Suprapubic skin (tissue), 3 donors: Measurements from ENCODE around the gene CCDC197.

Experiments
- EP300 ChIP-seq: sonication (generic); formaldehyde crosslinking; IDR thresholded peaks from one replicate; pipeline ENCODE4 v1.6.1; 2017; ENCODE audit warnings: antibody characterized with exemption
- POLR2A ChIP-seq, 2 donors: fragments of 450-650 bp; IDR thresholded peaks; one replicate each; pipeline ENCODE4 v1.6.1; 2017; ENCODE audit warnings: antibody characterized with exemption in 2 of 2, mild to moderate bottlenecking in 2 of 2, moderate library complexity in 2 of 2
- TF ChIP-seq, protein P1 (sequence below), 2 donors: fragments of 200-600 bp in 1 of 2; fragments of 450-650 bp in 1 of 2; sonication (generic) in 1 of 2; IDR thresholded peaks; one replicate each; pipeline ENCODE4 v1.5.1; 2016 to 2019; ENCODE audit warnings: antibody characterized with exemption in 2 of 2, mild to moderate bottlenecking in 1 of 2, moderate library complexity in 1 of 2

DNA sequence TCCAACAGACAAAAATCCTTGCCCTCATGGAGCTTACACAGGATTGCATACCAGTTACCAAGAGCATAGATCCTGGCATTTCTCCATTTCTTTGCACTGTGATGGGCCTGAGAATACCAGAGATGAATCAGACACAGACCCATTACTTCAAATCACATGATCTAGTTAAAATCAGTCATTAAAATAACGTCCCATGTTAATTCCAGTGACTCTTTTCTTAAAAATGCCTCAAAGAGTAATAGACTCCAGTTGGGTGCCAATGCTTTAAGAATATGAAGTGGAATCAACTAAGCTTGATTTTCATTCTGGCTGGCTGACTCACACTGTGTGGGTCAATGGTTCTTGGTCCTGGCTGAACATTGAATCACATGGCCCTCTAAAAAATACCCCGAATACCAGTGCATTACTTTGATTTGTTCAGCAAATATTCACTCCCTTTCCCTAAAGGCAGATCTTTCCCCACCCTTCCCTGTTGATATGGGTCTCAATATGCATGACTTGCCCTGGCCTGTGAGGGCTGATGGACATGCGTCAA, 31.7 kb upstream of the CCDC197 start:
- TF ChIP-seq POLR2A (IDR thresholded peaks at IDR 0.05): no peak
- TF ChIP-seq, protein P1, sequence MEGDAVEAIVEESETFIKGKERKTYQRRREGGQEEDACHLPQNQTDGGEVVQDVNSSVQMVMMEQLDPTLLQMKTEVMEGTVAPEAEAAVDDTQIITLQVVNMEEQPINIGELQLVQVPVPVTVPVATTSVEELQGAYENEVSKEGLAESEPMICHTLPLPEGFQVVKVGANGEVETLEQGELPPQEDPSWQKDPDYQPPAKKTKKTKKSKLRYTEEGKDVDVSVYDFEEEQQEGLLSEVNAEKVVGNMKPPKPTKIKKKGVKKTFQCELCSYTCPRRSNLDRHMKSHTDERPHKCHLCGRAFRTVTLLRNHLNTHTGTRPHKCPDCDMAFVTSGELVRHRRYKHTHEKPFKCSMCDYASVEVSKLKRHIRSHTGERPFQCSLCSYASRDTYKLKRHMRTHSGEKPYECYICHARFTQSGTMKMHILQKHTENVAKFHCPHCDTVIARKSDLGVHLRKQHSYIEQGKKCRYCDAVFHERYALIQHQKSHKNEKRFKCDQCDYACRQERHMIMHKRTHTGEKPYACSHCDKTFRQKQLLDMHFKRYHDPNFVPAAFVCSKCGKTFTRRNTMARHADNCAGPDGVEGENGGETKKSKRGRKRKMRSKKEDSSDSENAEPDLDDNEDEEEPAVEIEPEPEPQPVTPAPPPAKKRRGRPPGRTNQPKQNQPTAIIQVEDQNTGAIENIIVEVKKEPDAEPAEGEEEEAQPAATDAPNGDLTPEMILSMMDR (IDR thresholded peaks at IDR 0.05): no peak
- TF ChIP-seq EP300: no peak
